Gastrocnemius medialis (tissue), 4 donors: ENCODE measurements around the gene TEX264.

Experiments
- POLR2A ChIP-seq, 2 donors: fragments of 450-650 bp; IDR thresholded peaks; one replicate each; pipeline ENCODE4 v1.6.1; 2017; ENCODE audit warnings: antibody characterized with exemption in 2 of 2, mild to moderate bottlenecking in 2 of 2, moderate library complexity in 2 of 2
- TF ChIP-seq, protein P1 (sequence below), 5 experiments: fragments of 450-650 bp in 3 of 5; fragments of 200-600 bp in 2 of 5; sonication (generic) in 2 of 5; IDR thresholded peaks in 4 of 5; conservative IDR thresholded peaks in 1 of 5; 1 replicate in 4 of 5; 2 replicates in 1 of 5; pipeline ENCODE4 v1.5.1; 2016 to 2019; ENCODE audit warnings: antibody characterized with exemption in 5 of 5, mild to moderate bottlenecking in 3 of 5, moderate library complexity in 3 of 5

DNA sequence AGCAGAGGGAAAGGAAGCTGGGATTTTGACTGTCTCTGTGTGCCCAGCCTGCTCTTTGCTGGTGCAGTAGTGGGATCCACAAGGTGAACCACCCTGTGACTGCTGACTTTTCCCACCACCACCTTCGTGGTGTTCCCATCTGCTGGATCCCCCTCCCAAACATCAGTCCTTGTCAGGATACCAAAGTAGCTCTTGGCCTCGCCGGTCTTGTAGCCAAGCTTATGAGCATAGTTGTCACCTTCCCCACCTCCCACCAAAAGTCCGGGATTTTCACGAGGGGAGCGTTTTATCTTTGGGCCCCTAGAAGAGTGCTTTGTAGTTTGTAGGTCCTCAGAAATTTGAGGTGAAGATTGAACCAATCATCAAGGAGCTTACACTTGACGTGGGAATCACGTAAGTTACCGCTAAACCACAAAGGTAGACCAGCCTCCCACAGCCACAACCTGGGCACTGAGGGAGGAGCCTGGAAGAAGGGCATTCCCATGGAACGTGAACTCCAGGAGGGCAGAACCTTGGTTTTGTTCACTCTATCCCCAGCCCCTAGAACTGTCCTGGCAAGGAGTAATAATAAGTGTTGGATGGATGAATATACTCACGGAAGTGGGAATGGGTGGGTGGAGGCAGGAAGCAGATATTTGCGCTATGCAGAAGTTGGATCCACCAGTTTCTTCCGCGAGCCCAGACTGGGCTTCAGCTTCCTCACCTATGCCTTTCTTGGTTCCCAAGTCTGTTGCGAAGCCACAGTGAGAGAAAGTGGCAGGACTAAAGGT, 814 bp upstream of the TEX264 start:
- TF ChIP-seq POLR2A (IDR thresholded peaks at IDR 0.05), result no peak
- TF ChIP-seq, protein P1, sequence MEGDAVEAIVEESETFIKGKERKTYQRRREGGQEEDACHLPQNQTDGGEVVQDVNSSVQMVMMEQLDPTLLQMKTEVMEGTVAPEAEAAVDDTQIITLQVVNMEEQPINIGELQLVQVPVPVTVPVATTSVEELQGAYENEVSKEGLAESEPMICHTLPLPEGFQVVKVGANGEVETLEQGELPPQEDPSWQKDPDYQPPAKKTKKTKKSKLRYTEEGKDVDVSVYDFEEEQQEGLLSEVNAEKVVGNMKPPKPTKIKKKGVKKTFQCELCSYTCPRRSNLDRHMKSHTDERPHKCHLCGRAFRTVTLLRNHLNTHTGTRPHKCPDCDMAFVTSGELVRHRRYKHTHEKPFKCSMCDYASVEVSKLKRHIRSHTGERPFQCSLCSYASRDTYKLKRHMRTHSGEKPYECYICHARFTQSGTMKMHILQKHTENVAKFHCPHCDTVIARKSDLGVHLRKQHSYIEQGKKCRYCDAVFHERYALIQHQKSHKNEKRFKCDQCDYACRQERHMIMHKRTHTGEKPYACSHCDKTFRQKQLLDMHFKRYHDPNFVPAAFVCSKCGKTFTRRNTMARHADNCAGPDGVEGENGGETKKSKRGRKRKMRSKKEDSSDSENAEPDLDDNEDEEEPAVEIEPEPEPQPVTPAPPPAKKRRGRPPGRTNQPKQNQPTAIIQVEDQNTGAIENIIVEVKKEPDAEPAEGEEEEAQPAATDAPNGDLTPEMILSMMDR (IDR thresholded peaks at IDR 0.05 in 4 of 5, conservative IDR thresholded peaks at IDR 0.05 in 1 of 5), result no peak
